HEK293 (cell line): ENCODE measurements around the gene RBMS1.

ENCODE experiments used
- BCL11A ChIP-seq: fragments of 450-650 bp; formaldehyde crosslinking; IDR thresholded peaks from 2 replicates; pipeline ENCODE4 v1.5.1; 2016; ENCODE audit warnings: low read depth, missing biosample characterization, missing genetic modification characterization
- FEZF1 ChIP-seq: fragments of 450-650 bp; formaldehyde crosslinking; IDR thresholded peaks from 2 replicates; pipeline ENCODE4 v1.5.1; 2016; ENCODE audit warnings: missing biosample characterization, missing genetic modification characterization
- KLF10 ChIP-seq: fragments of 450-650 bp; IDR thresholded peaks from 2 replicates; pipeline ENCODE4 v1.5.1; 2018; ENCODE audit warnings: missing biosample characterization, mild to moderate bottlenecking, missing genetic modification characterization
- MYNN ChIP-seq: fragments of 450-650 bp; formaldehyde crosslinking; IDR thresholded peaks from 2 replicates; pipeline ENCODE4 v1.5.1; 2016; ENCODE audit warnings: missing biosample characterization, missing genetic modification characterization, borderline replicate concordance
- REST ChIP-seq: fragments of 450-650 bp; formaldehyde crosslinking; IDR thresholded peaks from 2 replicates; pipeline ENCODE4 v1.5.1; 2016; ENCODE audit warnings: missing biosample characterization, missing genetic modification characterization
- ZBTB17 ChIP-seq: fragments of 450-650 bp; formaldehyde crosslinking; IDR thresholded peaks from 2 replicates; pipeline ENCODE4 v1.5.1; 2016; ENCODE audit warnings: missing biosample characterization, missing genetic modification characterization
- ZFP3 ChIP-seq: fragments of 450-650 bp; formaldehyde crosslinking; IDR thresholded peaks from 2 replicates; pipeline ENCODE4 v1.5.1; 2016; ENCODE audit warnings: low read depth, missing biosample characterization, missing genetic modification characterization
- ZFP41 ChIP-seq: fragments of 450-650 bp; formaldehyde crosslinking; IDR thresholded peaks from 2 replicates; pipeline ENCODE4 v1.5.1; 2016; ENCODE audit warnings: missing biosample characterization, missing genetic modification characterization, borderline replicate concordance
- ZIC2 ChIP-seq: fragments of 450-650 bp; formaldehyde crosslinking; IDR thresholded peaks from 2 replicates; pipeline ENCODE4 v1.5.1; 2016; ENCODE audit warnings: missing biosample characterization, missing genetic modification characterization
- ZNF146 ChIP-seq: fragments of 450-650 bp; formaldehyde crosslinking; IDR thresholded peaks from 2 replicates; pipeline ENCODE4 v1.5.1; 2016; ENCODE audit warnings: missing biosample characterization, missing genetic modification characterization
- ZNF155 ChIP-seq: fragments of 450-650 bp; formaldehyde crosslinking; IDR thresholded peaks from 2 replicates; pipeline ENCODE4 v1.5.1; 2016; ENCODE audit warnings: missing biosample characterization, missing genetic modification characterization
- ZNF175 ChIP-seq: fragments of 450-650 bp; formaldehyde crosslinking; IDR thresholded peaks from 2 replicates; pipeline ENCODE4 v1.5.1; 2016; ENCODE audit warnings: missing biosample characterization, missing genetic modification characterization
- ZNF19 ChIP-seq: fragments of 450-650 bp; formaldehyde crosslinking; IDR thresholded peaks from 2 replicates; pipeline ENCODE4; 2016; ENCODE audit warnings: missing biosample characterization, missing genetic modification characterization, low read depth
- ZNF324 ChIP-seq: fragments of 450-650 bp; formaldehyde crosslinking; IDR thresholded peaks from 2 replicates; pipeline ENCODE4 v1.5.1; 2016; ENCODE audit warnings: missing biosample characterization, missing genetic modification characterization
- ZNF350 ChIP-seq: fragments of 450-650 bp; formaldehyde crosslinking; IDR thresholded peaks from 2 replicates; pipeline ENCODE4 v1.5.0; 2017; ENCODE audit warnings: missing biosample characterization, mild to moderate bottlenecking, missing genetic modification characterization
- ZNF354C ChIP-seq: fragments of 450-650 bp; formaldehyde crosslinking; IDR thresholded peaks from 2 replicates; pipeline ENCODE4 v1.5.1; 2016; ENCODE audit warnings: missing biosample characterization, missing genetic modification characterization, low read depth, borderline replicate concordance
- ZNF404 ChIP-seq: fragments of 450-650 bp; formaldehyde crosslinking; IDR thresholded peaks from 2 replicates; pipeline ENCODE4 v1.5.1; 2017; ENCODE audit warnings: missing biosample characterization, missing genetic modification characterization
- ZNF426 ChIP-seq: fragments of 450-650 bp; formaldehyde crosslinking; IDR thresholded peaks from 2 replicates; pipeline ENCODE4 v1.5.1; 2017; ENCODE audit warnings: missing biosample characterization, missing genetic modification characterization, mild to moderate bottlenecking, inconsistent platforms, moderate library complexity
- ZNF473 ChIP-seq: fragments of 450-650 bp; formaldehyde crosslinking; IDR thresholded peaks from 2 replicates; pipeline ENCODE4 v1.5.1; 2017; ENCODE audit warnings: missing biosample characterization, missing genetic modification characterization
- ZNF513 ChIP-seq: fragments of 450-650 bp; IDR thresholded peaks from 2 replicates; pipeline ENCODE4 v1.5.1; 2018; ENCODE audit warnings: missing biosample characterization, missing genetic modification characterization
- ZNF600 ChIP-seq: fragments of 450-650 bp; formaldehyde crosslinking; IDR thresholded peaks from 2 replicates; pipeline ENCODE4 v1.5.1; 2016; ENCODE audit warnings: missing biosample characterization, missing genetic modification characterization
- ZNF624 ChIP-seq: fragments of 450-650 bp; formaldehyde crosslinking; IDR thresholded peaks from 2 replicates; pipeline ENCODE4 v1.5.1; 2017; ENCODE audit warnings: missing biosample characterization, missing genetic modification characterization
- ZNF777 ChIP-seq: fragments of 450-650 bp; formaldehyde crosslinking; IDR thresholded peaks from 2 replicates; pipeline ENCODE4 v1.5.1; 2017; ENCODE audit warnings: missing biosample characterization, missing genetic modification characterization, borderline replicate concordance
- TF ChIP-seq, protein P1 (sequence below): fragments of 450-650 bp; formaldehyde crosslinking; IDR thresholded peaks from 2 replicates; pipeline ENCODE4 v1.5.1; 2016; ENCODE audit warnings: missing biosample characterization, missing genetic modification characterization
- TF ChIP-seq, protein P2 (sequence below): fragments of 450-650 bp; formaldehyde crosslinking; conservative IDR thresholded peaks from 2 replicates; pipeline ENCODE4 v1.5.1; 2016; ENCODE audit warnings: low read depth, missing biosample characterization, missing genetic modification characterization
- TF ChIP-seq, protein P3 (sequence below): fragments of 450-650 bp; formaldehyde crosslinking; IDR thresholded peaks from 2 replicates; pipeline ENCODE4 v1.5.1; 2016; ENCODE audit warnings: missing biosample characterization, missing genetic modification characterization

RBMS1 gene

GRCh38 chr2:160269803-160270570 lies 223.6 kb downstream of the RBMS1 start (continued):
- TF ChIP-seq MYNN, result no peak
- no peak for TF ChIP-seq ZNF426
- TF ChIP-seq FEZF1 (tag by site-specific recombination), result peak; percentile 51
- no peak for TF ChIP-seq ZNF624 (tag by site-specific recombination)
- TF ChIP-seq ZNF146 (tag by site-specific recombination), result no peak
- TF ChIP-seq ZBTB17 (tag by site-specific recombination), result peak; percentile 96
- TF ChIP-seq ZNF600 (tag by site-specific recombination), result peak; percentile 88
- TF ChIP-seq ZFP41 (tag by site-specific recombination), result no peak
- peak; percentile 28; the same call in 1 of the 2 replicates for TF ChIP-seq ZIC2 (tag by site-specific recombination)
- TF ChIP-seq ZNF513 (tag by site-specific recombination), result no peak
- TF ChIP-seq ZNF350 (tag by site-specific recombination), result no peak
- TF ChIP-seq ZNF175 (tag by site-specific recombination), result no peak
- TF ChIP-seq, protein P1, sequence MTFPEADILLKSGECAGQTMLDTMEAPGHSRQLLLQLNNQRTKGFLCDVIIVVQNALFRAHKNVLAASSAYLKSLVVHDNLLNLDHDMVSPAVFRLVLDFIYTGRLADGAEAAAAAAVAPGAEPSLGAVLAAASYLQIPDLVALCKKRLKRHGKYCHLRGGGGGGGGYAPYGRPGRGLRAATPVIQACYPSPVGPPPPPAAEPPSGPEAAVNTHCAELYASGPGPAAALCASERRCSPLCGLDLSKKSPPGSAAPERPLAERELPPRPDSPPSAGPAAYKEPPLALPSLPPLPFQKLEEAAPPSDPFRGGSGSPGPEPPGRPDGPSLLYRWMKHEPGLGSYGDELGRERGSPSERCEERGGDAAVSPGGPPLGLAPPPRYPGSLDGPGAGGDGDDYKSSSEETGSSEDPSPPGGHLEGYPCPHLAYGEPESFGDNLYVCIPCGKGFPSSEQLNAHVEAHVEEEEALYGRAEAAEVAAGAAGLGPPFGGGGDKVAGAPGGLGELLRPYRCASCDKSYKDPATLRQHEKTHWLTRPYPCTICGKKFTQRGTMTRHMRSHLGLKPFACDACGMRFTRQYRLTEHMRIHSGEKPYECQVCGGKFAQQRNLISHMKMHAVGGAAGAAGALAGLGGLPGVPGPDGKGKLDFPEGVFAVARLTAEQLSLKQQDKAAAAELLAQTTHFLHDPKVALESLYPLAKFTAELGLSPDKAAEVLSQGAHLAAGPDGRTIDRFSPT (tag by site-specific recombination), result peak; percentile 83; the same call in 1 of the 2 replicates
- peak; percentile 83 for TF ChIP-seq KLF10 (tag by site-specific recombination)
- no peak for TF ChIP-seq ZNF155 (tag by site-specific recombination)
- TF ChIP-seq REST (tag by site-specific recombination), result 0 out of 2 replicates have a peak, but pooled peaks have one; percentile 32
- TF ChIP-seq, protein P2, sequence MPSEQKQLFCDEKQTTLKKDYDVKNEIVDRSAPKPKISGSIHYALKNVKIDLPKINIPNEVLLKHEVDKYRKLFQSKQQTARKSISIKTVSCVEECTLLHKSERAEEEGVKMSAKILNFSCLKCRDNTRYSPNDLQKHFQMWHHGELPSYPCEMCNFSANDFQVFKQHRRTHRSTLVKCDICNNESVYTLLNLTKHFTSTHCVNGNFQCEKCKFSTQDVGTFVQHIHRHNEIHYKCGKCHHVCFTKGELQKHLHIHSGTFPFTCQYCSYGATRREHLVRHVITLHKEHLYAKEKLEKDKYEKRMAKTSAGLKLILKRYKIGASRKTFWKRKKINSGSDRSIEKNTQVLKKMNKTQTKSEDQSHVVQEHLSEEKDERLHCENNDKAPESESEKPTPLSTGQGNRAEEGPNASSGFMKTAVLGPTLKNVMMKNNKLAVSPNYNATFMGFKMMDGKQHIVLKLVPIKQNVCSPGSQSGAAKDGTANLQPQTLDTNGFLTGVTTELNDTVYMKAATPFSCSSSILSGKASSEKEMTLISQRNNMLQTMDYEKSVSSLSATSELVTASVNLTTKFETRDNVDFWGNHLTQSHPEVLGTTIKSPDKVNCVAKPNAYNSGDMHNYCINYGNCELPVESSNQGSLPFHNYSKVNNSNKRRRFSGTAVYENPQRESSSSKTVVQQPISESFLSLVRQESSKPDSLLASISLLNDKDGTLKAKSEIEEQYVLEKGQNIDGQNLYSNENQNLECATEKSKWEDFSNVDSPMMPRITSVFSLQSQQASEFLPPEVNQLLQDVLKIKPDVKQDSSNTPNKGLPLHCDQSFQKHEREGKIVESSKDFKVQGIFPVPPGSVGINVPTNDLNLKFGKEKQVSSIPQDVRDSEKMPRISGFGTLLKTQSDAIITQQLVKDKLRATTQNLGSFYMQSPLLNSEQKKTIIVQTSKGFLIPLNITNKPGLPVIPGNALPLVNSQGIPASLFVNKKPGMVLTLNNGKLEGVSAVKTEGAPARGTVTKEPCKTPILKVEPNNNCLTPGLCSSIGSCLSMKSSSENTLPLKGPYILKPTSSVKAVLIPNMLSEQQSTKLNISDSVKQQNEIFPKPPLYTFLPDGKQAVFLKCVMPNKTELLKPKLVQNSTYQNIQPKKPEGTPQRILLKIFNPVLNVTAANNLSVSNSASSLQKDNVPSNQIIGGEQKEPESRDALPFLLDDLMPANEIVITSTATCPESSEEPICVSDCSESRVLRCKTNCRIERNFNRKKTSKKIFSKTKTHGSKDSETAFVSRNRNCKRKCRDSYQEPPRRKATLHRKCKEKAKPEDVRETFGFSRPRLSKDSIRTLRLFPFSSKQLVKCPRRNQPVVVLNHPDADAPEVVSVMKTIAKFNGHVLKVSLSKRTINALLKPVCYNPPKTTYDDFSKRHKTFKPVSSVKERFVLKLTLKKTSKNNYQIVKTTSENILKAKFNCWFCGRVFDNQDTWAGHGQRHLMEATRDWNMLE (tag by site-specific recombination), result no peak
- TF ChIP-seq, protein P3, sequence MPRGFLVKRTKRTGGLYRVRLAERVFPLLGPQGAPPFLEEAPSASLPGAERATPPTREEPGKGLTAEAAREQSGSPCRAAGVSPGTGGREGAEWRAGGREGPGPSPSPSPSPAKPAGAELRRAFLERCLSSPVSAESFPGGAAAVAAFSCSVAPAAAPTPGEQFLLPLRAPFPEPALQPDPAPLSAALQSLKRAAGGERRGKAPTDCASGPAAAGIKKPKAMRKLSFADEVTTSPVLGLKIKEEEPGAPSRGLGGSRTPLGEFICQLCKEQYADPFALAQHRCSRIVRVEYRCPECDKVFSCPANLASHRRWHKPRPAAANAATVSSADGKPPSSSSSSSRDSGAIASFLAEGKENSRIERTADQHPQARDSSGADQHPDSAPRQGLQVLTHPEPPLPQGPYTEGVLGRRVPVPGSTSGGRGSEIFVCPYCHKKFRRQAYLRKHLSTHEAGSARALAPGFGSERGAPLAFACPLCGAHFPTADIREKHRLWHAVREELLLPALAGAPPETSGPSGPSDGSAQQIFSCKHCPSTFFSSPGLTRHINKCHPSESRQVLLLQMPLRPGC (tag by site-specific recombination), result peak; percentile 76
- TF ChIP-seq ZNF354C (tag by site-specific recombination), result no peak
- TF ChIP-seq ZNF473 (tag by site-specific recombination), result no peak
- no peak for TF ChIP-seq ZNF404
- no peak for TF ChIP-seq ZNF777 (tag by site-specific recombination)
- peak; percentile 62; the same call in 1 of the 2 replicates for TF ChIP-seq ZNF324 (tag by site-specific recombination)
- TF ChIP-seq ZNF19, result no peak
- TF ChIP-seq ZFP3, result no peak
- TF ChIP-seq BCL11A, result peak; percentile 75; the same call in 1 of the 2 replicates
